GM12878 (cell line): ENCODE data around the gene MAPK8IP1. TPM values are rescaled to one million over a fixed set of nuclear protein-coding genes. Genes with fewer than 3 reads are reported as not detected.
"Not testable (repeated sequence)": the region's sequence is repeated elsewhere in the genome, so short reads cannot be mapped to it uniquely, and the experiment has no call there.

ENCODE experiments used
- ATAC-seq: fragments of 200-7000 bp; cut with Tn5 transposase; 3 replicates; pipeline ENCODE4 v1.9.1; 2020; ENCODE audit warnings: mild to moderate bottlenecking, moderate library complexity
- BruUV-seq: library from RNA; stranded (reverse); fragments of 400-500 nt; replicated peaks from 2 replicates; lab custom pipeline; 2021; lab: Mats Ljungman, UMichigan
- CTCF ChIA-PET: fragments of 300-600 bp; sonication (Branson Sonifier 250); formaldehyde crosslinking; extraction: SDS; loops from one replicate; lab custom pipeline; 2021; ENCODE audit warnings: inconsistent platforms; lab: Yijun Ruan, JAX
- POLR2A ChIA-PET: fragments of 350-600 bp; formaldehyde crosslinking; extraction: SDS; loops from one replicate; lab custom pipeline; 2021; ENCODE audit warnings: inconsistent platforms; lab: Charles Lee
- RAD21 ChIA-PET: fragments of 300-600 bp; sonication (Branson Sonifier 250); formaldehyde crosslinking; loops from one replicate; lab custom pipeline; 2023; ENCODE audit warnings: antibody characterized with exemption; ENCODE audit not compliant: unreplicated experiment; lab: Charles Lee
- SMC1A ChIA-PET: fragments of 300-600 bp; sonication (Branson Sonifier 250); formaldehyde crosslinking; loops from one replicate; lab custom pipeline; 2023; ENCODE audit not compliant: unreplicated experiment, uncharacterized antibody; lab: Charles Lee
- DNase-seq: peaks from one replicate; pipeline ENCODE4 v3.0.0-alpha.2; 2011; ENCODE audit warnings: low read depth, low spot score
- FAIRE-seq: peaks from 3 replicates; lab custom pipeline; 2011; peaks lifted over from hg19 to GRCh38; lab: Jason Lieb, UNC
- H2AFZ ChIP-seq: 2 replicates; pipeline ENCODE4 v1.6.0; 2011; ENCODE audit warnings: low read depth, low read length, control low read depth; ENCODE audit not compliant: control insufficient read depth
- H3K27ac ChIP-seq: 2 replicates; pipeline ENCODE4 v1.5.1; 2011; ENCODE audit warnings: control low read depth; ENCODE audit not compliant: control insufficient read depth, insufficient read depth
- H3K27me3 ChIP-seq, 2 experiments: replicated peaks in 1 of 2; 2 replicates each; pipeline versions ENCODE4 v1.6.0 to v1.6.1; 2011; ENCODE audit warnings: low read length in 1 of 2; ENCODE audit not compliant: control insufficient read depth in 2 of 2, insufficient read depth in 2 of 2
- H3K36me3 ChIP-seq, 2 experiments: 2 replicates each; pipeline ENCODE4 v1.5.1; 2011; ENCODE audit warnings: low read length in 1 of 2; ENCODE audit not compliant: control insufficient read depth in 2 of 2, insufficient read depth in 2 of 2
- H3K4me1 ChIP-seq: 2 replicates; pipeline ENCODE4 v1.6.1; 2011; ENCODE audit warnings: mild to moderate bottlenecking, low read length, moderate library complexity, mixed read lengths; ENCODE audit not compliant: control insufficient read depth, insufficient read depth
- H3K4me2 ChIP-seq: 2 replicates; pipeline ENCODE4 v1.6.0; 2011; ENCODE audit warnings: control low read depth; ENCODE audit not compliant: control insufficient read depth, insufficient read depth
- H3K4me3 ChIP-seq: fragments of 200-600 bp; sonication (generic); 2 replicates; pipeline ENCODE4 v1.5.1; 2016
- H3K79me2 ChIP-seq: 2 replicates; pipeline ENCODE4 v1.6.0; 2011; ENCODE audit warnings: low read length; ENCODE audit not compliant: control insufficient read depth, insufficient read depth
- H3K9ac ChIP-seq: 2 replicates; pipeline ENCODE4 v1.8.0; 2011; ENCODE audit warnings: low read length, control low read depth, mixed read lengths; ENCODE audit not compliant: control insufficient read depth, insufficient read depth
- H3K9me3 ChIP-seq: replicated peaks from 3 replicates; pipeline ENCODE4 v1.5.1; 2011; ENCODE audit warnings: mild to moderate bottlenecking, low read length; ENCODE audit not compliant: control insufficient read depth, insufficient read depth
- H4K20me1 ChIP-seq: 2 replicates; pipeline ENCODE4 v1.6.0; 2011; ENCODE audit not compliant: control insufficient read depth, insufficient read depth
- DPF2 ChIP-seq: fragments of 450-650 bp; IDR thresholded peaks from 2 replicates; pipeline ENCODE4 v1.6.1; 2017; ENCODE audit warnings: mild to moderate bottlenecking
- LARP7 ChIP-seq: fragments of 450-650 bp; IDR thresholded peaks from 2 replicates; pipeline ENCODE4 v1.6.1; 2017; ENCODE audit warnings: mild to moderate bottlenecking
- SUZ12 ChIP-seq: fragments of 200-600 bp; sonication (generic); IDR thresholded peaks from one replicate; pipeline ENCODE4 v1.6.1; 2018; ENCODE audit warnings: antibody characterized with exemption, mild to moderate bottlenecking; ENCODE audit not compliant: unreplicated experiment
- ZBTB11 ChIP-seq: fragments of 450-650 bp; formaldehyde crosslinking; IDR thresholded peaks from 2 replicates; pipeline ENCODE4 v1.5.0; 2022; ENCODE audit warnings: mild to moderate bottlenecking, missing genetic modification characterization
- ZNF622 ChIP-seq: fragments of 450-650 bp; IDR thresholded peaks from 2 replicates; pipeline ENCODE4 v1.6.1; 2017; ENCODE audit warnings: mild to moderate bottlenecking, inconsistent platforms
- WGBS: methylation state at CpG from one replicate; pipeline ENCODE4 v1.1.6; 2016; ENCODE audit warnings: low lambda C conversion rate; ENCODE audit not compliant: insufficient replicate concordance, insufficient coverage; ENCODE audit errors: missing lambda C conversion rate; 5-methylcytosine and 5-hydroxymethylcytosine counted together
- in situ Hi-C: fragments of 300-500 bp; cut with MboI; formaldehyde crosslinking; loops from 9 replicates; pipeline ENCODE4 v1.14.3; 2018; ENCODE audit warnings: mixed read lengths
- intact Hi-C: fragments of 100-400 bp; cut with micrococcal nuclease; formaldehyde crosslinking; loops from one replicate; pipeline ENCODE4 v1.14.2; 2022; ENCODE audit not compliant: unreplicated experiment
- polyA plus RNA-seq, 11 experiments: library from polyadenylated mRNA; depleted of rRNA in 4 of 11; unstranded in 6 of 11; stranded (reverse) in 5 of 11; fragments of >200 nt; fragmentation: Nextera tagmentation in 4 of 11; fragmentation: Illumina TruSeq in 1 of 11; extraction: Ambion mirVana in 4 of 11; extraction: Trizol in 1 of 11; gene quantifications; 1 replicate in 1 of 11; 2 replicates in 10 of 11; pipeline versions ENCODE4 v1.2.1 to v1.2.3, GENCODE V29; 2011 to 2016; ENCODE audit warnings: inconsistent platforms in 2 of 11, missing spikeins in 2 of 11, low read depth in 1 of 11
- total RNA-seq, 4 experiments: library from RNA; depleted of rRNA in 3 of 4; stranded (reverse); fragments of >200 nt in 3 of 4; fragmentation: Illumina TruSeq in 1 of 4; extraction: Trizol in 1 of 4; gene quantifications; 2 replicates each; pipeline versions ENCODE4 v1.2.1 to v1.2.3, GENCODE V29; 2013 to 2021

MAPK8IP1 gene
- total and polyA plus RNA-seq, 10 of the 15 experiments (the other 5 are each of a cell fraction or from before 2014, with no cell fraction given) = 0.04 to 0.44 (median 0.11) TPM; not detected in 2

DNA sequence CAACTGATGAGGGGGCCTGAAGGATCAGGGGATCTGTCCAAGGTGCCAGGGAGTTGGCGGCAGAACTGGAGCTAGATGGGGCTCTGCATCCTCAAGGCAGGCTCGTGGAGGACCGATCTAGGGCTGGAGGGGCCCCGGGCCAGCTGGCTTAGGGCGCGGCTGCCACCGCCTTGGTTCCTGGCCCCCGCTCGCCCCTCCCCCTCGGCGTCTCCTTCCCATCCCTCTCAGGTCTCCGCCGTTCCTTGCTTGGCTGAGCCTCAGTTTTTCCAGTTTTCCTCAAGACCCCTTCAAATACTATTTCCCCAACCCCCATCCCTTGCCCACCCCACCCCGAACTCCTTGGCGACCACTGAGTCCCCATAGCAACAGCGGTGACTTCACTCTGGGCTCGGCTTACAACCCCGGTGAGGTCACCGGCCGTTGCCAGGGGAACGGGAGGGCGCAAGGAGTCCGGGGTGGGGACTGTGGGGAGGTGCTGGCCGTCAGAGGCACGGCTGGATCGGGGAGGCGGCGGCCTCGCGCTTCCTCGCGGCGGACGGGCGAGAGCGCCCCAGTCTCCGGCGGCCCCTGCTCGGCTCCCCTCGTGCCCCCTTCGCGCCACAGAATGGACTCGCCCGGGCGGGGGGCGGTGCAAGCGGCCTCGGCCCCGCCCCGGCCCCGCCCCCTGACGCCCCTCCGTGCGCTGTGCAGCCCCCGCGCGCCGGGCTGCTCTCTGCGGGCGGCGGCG lies 14.2 kb downstream of the MAPK8IP1 start (continued):
- TF ChIP-seq ZNF622 (no peak), ZBTB11 (CRISPR knock-in tag) (no peak), LARP7 (no peak)

GRCh38 chr11:45900175-45900800 lies 14.8 kb downstream of the MAPK8IP1 start:
- SMC1A ChIA-PET, intact Hi-C loops, H3K9me3 ChIP-seq, FAIRE-seq, in situ Hi-C loops, RAD21 ChIA-PET, H3K79me2 ChIP-seq, H3K27me3 ChIP-seq, H2AFZ ChIP-seq, BruUV-seq, DNase-seq, H4K20me1 ChIP-seq, H3K4me1 ChIP-seq, H3K27ac ChIP-seq, H3K4me2 ChIP-seq, H3K4me3 ChIP-seq, H3K36me3 ChIP-seq, POLR2A ChIA-PET, H3K9ac ChIP-seq: not testable (repeated sequence)
- TF ChIP-seq SUZ12 = peak; percentile 78
- TF ChIP-seq DPF2 = 0 out of 2 replicates have a peak, but pooled peaks have one; percentile 7
- CTCF ChIA-PET = interaction anchor here (0.9 kb wide), 1 partner anchor 27 kb away, joined by 3 read pairs; no protein-coding TSS in a partner anchor
- peak; percentile 3; the same call in 1 of the 3 replicates for ATAC-seq
- WGBS = 14% methylated on average over 30 of the region's 59 CpGs
